Mucosa of descending colon (tissue), 3 donors: Measurements from ENCODE around the gene THADA. TPM values are rescaled to one million over a fixed set of nuclear protein-coding genes. Genes with fewer than 3 reads are reported as not detected.

ENCODE experiments used
- ATAC-seq: fragments of 200-7000 bp; cut with Tn5 transposase; one replicate; pipeline ENCODE4 v1.9.1; 2020; ENCODE audit warnings: mild to moderate bottlenecking, moderate library complexity
- DNase-seq, 3 donors: peaks; one replicate each; pipeline ENCODE4 v3.0.0-alpha.2; 2020
- H3K36me3 ChIP-seq: fragments of 200-600 bp; one replicate; pipeline ENCODE4 v1.8.0; 2021; ENCODE audit warnings: low read depth, mild to moderate bottlenecking
- H3K4me1 ChIP-seq: fragments of 200-600 bp; one replicate; pipeline ENCODE4 v1.8.0; 2021; ENCODE audit warnings: low read depth, mild to moderate bottlenecking
- H3K4me3 ChIP-seq: fragments of 200-600 bp; one replicate; pipeline ENCODE4 v1.8.0; 2021; ENCODE audit warnings: mild to moderate bottlenecking
- H3K9me3 ChIP-seq: fragments of 200-600 bp; one replicate; pipeline ENCODE4 v1.8.0; 2021; ENCODE audit warnings: mild to moderate bottlenecking
- CTCF ChIP-seq: fragments of 200-600 bp; IDR thresholded peaks from one replicate; pipeline ENCODE4 v1.8.0; 2022; ENCODE audit warnings: antibody characterized with exemption, mild to moderate bottlenecking
- intact Hi-C, 2 donors: fragments of 100-400 bp; cut with DNase I in 1 of 2; cut with micrococcal nuclease in 1 of 2; formaldehyde crosslinking; loops; one replicate each; pipeline versions ENCODE4 v1.11.0 to v1.11.1; 2022; cut with DNase I, micrococcal nuclease
- total RNA-seq, 3 donors: library from RNA; stranded (reverse); fragmentation: NEBNext Ultra II Directional in 2 of 3; extraction: Animal tissue kit (Norgen Biotek cat#: 25700) in 2 of 3; gene quantifications; one replicate each; pipeline versions ENCODE4 v1.2.1 to v1.2.4, GENCODE V29; 2021 to 2023
- donor health status: DM: no; HTN: no; CAD: no; lungs with moderate emphysema.
- donor health status: DM: no; HTN: no; CAD: no.
- donor health status: DM: no; HTN: yes; CAD: no.

THADA gene
- total RNA-seq, 3 donors from 2014 or later = 20.1 to 26.7 (median 25.3) TPM

- Histone ChIP-seq H3K4me3 (no peak overlapping the region), H3K36me3 (no peaks in the 10 kb centered on the region), H3K9me3 (no peaks in the 10 kb centered on the region), H3K4me1 (peaks cover 8% of the 10 kb centered on the region)
- intact Hi-C loops = loop anchor here (10.0 kb wide), 3 partner anchors 246 to 536 kb away; partner anchors contain the start of gene ZFP36L2 (in 1 of the 2)
- no peak for TF ChIP-seq CTCF
- no peak for ATAC-seq
- no peak for DNase-seq
Observed at GRCh38 chr2:43480874-43481273, 115.0 kb downstream of the THADA start.

GRCh38 chr2:43478412-43479086 is 117.3 kb downstream of the THADA start:
- no peak for DNase-seq
- no peak for TF ChIP-seq CTCF
- H3K4me1 ChIP-seq = peaks cover 8% of the 10 kb centered on the region
- ATAC-seq = no peak
- intact Hi-C loops = no loop called here
- no peaks in the 10 kb centered on the region for H3K9me3 ChIP-seq
- H3K4me3 ChIP-seq = no peak overlapping the region
- H3K36me3 ChIP-seq = no peaks in the 10 kb centered on the region

- ATAC-seq = no peak
- H3K36me3 ChIP-seq = no peaks in the 10 kb centered on the region
- no peak for DNase-seq
- no peak for TF ChIP-seq CTCF
- no peaks in the 10 kb centered on the region for H3K9me3 ChIP-seq
- no peak overlapping the region for H3K4me3 ChIP-seq
- intact Hi-C loops = no loop called here
- H3K4me1 ChIP-seq = no peaks in the 10 kb centered on the region
Observed at GRCh38 chr2:43475922-43476321, 119.9 kb downstream of the THADA start.

- no peak for TF ChIP-seq CTCF
- no peaks in the 10 kb centered on the region for H3K36me3 ChIP-seq
- H3K4me1 ChIP-seq = no peaks in the 10 kb centered on the region
- intact Hi-C loops = no loop called here
- ATAC-seq (no peak), DNase-seq (peak in 1 of 3 donors; percentile 22)
- H3K9me3 ChIP-seq = no peaks in the 10 kb centered on the region
- no peak overlapping the region for H3K4me3 ChIP-seq
Observed at GRCh38 chr2:43475137-43475846, 120.5 kb downstream of the THADA start.

- Histone ChIP-seq H3K4me3 (no peak overlapping the region), H3K36me3 (no peaks in the 10 kb centered on the region), H3K9me3 (no peaks in the 10 kb centered on the region), H3K4me1 (no peaks in the 10 kb centered on the region)
- no peak for TF ChIP-seq CTCF
- intact Hi-C loops = no loop called here
- ATAC-seq = no peak
- DNase-seq = no peak
Observed at GRCh38 chr2:43474273-43474672, 121.6 kb downstream of the THADA start.
